NCI-H748 treated with DMSO at 0.1 percent for 48 hours (cell line): ENCODE data around the gene DNAJC30.

Experiments used
- DNase-seq: peaks from one replicate; lab custom pipeline; 2025; lab: John Stamatoyannopoulos, UW

DNAJC30 gene

DNA sequence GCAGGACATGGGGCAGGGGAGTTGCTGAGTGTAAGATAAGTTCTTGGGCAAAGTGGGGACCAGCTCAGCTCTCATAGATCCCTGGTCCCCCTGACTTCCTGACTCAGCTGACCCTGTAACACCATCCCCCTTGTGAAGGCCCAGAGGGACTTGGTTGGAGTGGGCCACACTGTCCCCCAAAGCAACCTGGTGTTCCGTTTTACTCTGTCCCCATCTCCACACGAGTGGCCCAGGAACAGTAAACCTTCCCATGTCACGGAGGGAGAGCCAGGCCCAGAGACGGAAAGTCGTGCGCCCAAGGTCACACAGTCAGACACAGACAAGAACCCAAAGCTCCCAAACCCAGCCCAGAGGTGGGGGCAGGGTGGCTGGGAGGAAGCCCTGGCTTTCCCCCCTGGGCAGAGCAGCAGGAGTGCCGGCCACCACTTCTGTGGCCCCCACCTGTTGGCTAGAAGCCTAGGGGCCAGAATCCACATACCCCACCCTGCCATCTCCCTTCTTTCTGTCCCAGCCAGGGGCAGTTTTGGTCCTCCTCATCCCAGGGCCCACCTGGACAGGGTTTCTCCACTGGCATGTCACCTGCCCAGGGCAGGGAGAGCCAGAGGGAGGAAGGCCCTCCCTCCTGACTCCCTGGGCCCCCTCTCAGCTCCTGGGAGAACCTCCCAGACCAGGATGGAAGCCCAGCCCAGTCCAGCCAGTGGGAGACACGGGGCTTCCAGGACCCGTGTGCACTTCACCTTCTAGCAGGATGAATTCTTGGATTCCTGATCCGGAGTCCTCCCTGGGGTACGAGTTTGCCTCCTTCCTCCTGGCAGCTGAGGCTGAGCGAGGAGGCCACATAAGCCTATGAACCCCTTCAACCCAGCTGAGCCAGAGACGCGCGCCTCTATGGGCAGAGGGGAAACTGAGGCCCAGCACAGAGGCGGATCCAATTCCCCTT is 36.2 kb downstream of the DNAJC30 start:
- no peak for DNase-seq

DNA sequence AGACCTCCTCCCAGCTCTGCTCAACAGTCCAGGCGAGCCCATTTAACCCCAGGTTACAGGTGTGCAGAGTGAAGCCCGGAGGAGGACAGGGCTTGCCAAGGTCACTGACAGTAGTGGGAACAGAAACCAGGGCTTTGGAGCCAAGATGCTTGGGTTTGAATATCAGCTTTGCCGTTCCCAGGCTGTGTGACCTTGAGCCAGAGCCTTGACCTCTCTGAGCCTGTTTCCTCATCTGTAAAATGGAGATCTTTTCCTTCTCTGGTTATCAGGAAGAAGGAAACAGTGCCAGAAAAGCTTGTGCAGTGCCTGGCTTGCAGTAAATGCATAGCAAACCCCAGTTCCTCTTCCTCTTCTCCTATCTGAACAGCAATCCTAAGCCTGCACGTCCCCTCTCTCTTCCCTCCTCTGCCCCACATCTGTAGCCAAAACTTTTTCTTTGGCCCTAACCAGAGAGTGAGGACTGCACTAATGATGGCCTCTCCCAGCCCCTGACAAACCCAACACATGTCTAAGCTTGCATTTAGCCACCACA is 37.5 kb downstream of the DNAJC30 start:
- no peak for DNase-seq

DNA sequence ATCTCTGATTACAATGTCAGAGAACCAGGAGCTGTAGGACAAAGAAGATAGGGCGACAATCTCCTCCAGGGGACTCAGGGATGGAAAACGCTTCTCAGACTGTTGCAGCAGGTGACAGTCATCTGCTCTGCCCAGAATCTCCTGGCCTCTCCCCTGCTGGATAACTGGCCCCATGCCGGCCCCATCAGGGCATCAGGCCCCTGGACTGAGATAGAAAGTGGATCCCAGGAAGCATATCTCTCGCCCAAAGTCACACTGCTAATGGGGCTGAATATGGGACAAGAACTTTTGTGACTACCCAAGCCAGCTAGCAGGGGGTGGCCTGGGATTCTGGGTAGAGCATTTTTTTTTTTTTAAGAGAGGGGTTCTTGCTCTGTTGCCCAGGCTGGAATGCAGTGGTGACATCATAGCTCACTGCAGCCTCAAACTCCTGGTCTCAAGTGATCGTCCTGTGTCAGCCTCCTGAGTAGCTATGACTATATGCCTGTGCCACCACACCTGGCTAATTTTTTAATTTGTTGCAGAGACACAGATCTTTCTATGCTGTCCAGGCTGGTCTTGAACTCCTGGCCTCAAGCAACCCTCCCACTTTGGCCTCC is 38.5 kb downstream of the DNAJC30 start:
- DNase-seq: no peak

DNA sequence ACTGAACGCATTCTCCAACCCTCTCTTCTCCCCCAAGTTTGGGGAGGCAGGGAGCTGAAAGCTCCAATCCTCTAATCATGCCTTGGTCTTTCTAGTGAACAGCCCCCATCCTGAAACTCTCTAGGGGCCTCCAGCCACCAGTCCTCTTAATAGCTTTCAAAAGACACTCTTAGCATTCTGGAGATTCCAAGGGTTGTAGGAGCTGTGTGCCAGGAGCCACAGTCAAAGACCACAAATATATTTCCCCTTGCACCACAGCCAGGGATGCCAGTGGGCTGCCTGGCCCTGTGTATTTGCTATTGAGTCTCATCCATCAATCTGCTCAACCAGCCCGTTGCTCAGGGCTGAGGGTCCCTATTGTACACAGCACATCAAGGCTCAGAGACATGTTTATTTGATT is 40.4 kb downstream of the DNAJC30 start:
- DNase-seq: no peak

DNA sequence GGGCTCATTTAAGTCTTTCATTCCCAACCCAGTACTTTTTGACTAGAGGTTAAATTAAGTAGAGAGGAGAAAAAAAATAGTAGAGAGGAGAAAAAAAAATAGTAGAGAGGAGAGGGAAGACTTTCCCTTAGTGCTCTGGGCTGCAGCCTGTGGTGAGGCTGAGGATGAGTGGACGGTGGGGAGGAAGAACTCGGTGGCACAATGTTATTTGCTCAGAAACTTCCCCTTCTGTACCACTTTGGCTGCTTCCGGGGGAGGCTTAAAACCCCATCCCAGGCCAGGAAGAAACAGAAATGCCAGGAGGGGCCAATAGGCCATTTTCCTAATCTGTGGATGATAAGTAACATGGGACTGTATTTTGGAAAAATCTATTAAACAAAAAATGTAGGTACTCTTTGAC is 44.3 kb downstream of the DNAJC30 start:
- no peak for DNase-seq

DNA sequence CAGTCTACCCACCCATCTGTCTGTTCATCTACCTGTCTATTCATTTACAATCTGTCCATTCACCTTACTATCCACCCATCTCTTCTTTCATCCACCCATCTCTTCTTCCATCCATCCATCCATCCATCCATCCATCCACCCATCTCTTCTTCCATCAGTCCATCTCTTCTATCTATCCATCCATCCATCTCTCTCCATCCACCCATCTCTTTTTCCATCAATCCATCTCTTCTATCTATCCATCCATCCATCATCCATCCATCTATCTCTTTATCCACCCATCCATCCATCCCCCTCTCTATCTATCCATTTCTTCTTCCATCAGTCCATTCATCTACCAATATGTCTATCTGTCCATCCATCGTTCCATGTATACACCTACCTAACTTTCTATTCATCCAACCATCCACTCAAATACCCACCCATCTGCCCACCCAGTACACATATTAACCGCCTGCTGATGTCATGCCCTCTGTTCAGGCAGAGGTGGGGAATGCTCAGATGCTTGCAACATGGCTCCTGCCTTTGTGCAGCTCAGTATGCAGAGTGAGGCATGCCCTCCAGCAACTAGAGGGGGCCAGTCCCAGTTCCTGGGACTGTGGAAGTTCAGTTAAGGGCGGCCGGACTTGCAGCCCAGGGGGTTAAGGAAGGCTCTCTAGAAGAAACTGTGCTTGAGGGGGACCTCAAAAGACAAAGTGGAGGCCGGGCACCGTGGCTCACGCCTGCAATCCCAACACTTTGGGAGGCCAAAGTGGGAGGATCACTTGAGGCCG is 47.6 kb downstream of the DNAJC30 start:
- no peak for DNase-seq

DNA sequence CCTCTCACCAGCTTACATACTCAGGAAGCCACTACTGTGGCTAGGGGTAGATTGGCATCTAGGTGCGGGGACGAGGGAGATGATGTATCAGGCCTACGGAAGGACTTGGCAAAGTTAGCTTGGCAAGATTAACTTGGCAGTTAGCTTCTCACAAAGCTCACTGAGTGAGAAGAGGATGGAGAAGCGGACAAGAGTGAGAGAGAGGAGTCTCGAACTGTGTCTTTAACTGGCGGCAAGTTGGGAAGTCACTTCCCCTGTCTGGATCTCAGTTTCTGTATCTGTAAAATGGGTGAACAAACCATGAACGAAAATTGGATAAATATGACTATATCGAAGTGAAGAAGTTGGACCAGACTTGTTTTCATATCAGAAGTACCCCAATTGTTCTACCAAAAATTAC is 49.4 kb downstream of the DNAJC30 start:
- DNase-seq: no peak

DNA sequence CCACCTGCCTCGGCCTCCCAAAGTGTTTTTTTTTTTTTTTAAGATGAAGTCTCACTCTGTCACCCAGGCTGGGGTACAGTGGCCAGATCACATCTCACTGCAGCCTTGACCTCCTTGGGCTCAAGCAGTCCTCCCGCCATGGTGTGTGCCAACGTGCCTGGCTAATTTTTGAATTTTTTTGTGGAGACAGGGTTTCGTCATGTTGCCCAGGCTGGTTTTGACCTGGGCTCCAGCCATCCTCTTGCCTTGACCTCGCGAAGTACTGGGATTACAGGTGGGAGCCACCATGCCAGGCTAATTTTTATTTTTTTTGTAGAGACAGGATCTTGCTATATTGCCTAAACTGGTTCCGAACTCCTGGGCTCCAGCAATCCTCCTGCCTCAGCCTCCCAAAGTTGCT is 49.9 kb downstream of the DNAJC30 start:
- DNase-seq: no peak

DNA sequence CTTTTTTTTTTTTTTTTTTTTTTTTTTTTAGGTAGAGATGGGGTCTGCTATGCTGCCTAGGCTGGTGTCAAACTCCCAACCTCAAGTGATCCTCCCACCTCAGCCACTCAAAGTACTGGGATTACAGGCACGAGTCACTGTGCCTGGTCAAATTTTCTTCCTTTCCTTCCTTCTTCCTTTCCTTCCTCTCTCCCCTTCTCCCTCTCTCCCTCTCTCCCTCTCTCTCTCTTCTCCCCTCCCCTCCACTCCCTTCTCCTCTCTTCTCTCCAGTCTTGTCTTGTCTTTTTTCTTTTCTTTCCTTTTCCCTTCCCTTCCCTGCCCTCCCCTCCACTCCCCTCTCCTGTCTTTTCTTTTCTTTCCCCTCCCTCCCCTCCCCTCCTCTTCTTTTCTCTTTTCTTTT is 51.7 kb downstream of the DNAJC30 start:
- no peak for DNase-seq
